Mesothelial cell of epicardium (in vitro differentiated cells): ENCODE measurements around the gene IKBKE. TPM values are rescaled to one million over a fixed set of nuclear protein-coding genes. Genes with fewer than 3 reads are reported as not detected.
A peak's percentile ranks its signal among the peaks of the same experiment; 100 is the strongest.

Experiments
- DNase-seq, 2 experiments: peaks; one replicate each; pipeline ENCODE4 v3.0.0; 2021; ENCODE audit warnings: low spot score in 2 of 2; ENCODE audit not compliant: unreplicated experiment in 2 of 2
- H3K27ac Mint-ChIP-seq: 2 replicates; pipeline ENCODE4 v1.8.0; 2021; ENCODE audit warnings: mixed read lengths
- H3K27me3 Mint-ChIP-seq: 2 replicates; pipeline ENCODE4 v1.8.0; 2021; ENCODE audit warnings: low read depth, mixed read lengths
- H3K36me3 Mint-ChIP-seq: 2 replicates; pipeline ENCODE4 v1.8.0; 2021; ENCODE audit warnings: mixed read lengths
- H3K4me1 Mint-ChIP-seq: 2 replicates; pipeline ENCODE4 v1.8.0; 2021; ENCODE audit warnings: mixed read lengths
- H3K4me3 Mint-ChIP-seq: 2 replicates; pipeline ENCODE4 v1.8.0; 2021; ENCODE audit warnings: mild to moderate bottlenecking, moderate library complexity, mixed read lengths
- H3K9me3 Mint-ChIP-seq: 2 replicates; pipeline ENCODE4 v1.8.0; 2021; ENCODE audit warnings: mixed read lengths
- total RNA-seq: library from RNA; stranded (reverse); gene quantifications from 3 replicates; pipeline ENCODE4 v1.2.1, GENCODE V29; 2021
- TF ChIP-seq, protein P1 (sequence below): fragments of 200-600 bp; sonication (generic); IDR thresholded peaks from one replicate; pipeline ENCODE4 v1.5.0; 2021; ENCODE audit warnings: antibody characterized with exemption; ENCODE audit not compliant: unreplicated experiment

The IKBKE gene
- total RNA-seq, 1 donor from 2014 or later: 7.9 TPM

- no peaks in the 10 kb centered on the region for H3K9me3 Mint-ChIP-seq
- H3K4me3 Mint-ChIP-seq: peak overlapping the region; percentile 41
- H3K27me3 Mint-ChIP-seq: peaks cover 68% of the 10 kb centered on the region
- DNase-seq: no peak
- TF ChIP-seq, protein P1, sequence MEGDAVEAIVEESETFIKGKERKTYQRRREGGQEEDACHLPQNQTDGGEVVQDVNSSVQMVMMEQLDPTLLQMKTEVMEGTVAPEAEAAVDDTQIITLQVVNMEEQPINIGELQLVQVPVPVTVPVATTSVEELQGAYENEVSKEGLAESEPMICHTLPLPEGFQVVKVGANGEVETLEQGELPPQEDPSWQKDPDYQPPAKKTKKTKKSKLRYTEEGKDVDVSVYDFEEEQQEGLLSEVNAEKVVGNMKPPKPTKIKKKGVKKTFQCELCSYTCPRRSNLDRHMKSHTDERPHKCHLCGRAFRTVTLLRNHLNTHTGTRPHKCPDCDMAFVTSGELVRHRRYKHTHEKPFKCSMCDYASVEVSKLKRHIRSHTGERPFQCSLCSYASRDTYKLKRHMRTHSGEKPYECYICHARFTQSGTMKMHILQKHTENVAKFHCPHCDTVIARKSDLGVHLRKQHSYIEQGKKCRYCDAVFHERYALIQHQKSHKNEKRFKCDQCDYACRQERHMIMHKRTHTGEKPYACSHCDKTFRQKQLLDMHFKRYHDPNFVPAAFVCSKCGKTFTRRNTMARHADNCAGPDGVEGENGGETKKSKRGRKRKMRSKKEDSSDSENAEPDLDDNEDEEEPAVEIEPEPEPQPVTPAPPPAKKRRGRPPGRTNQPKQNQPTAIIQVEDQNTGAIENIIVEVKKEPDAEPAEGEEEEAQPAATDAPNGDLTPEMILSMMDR: no peak
- peaks cover 51% of the 10 kb centered on the region for H3K4me1 Mint-ChIP-seq
- H3K36me3 Mint-ChIP-seq: no peaks in the 10 kb centered on the region
- H3K27ac Mint-ChIP-seq: peak overlapping the region; percentile 19
Measured at GRCh38 chr1:206511362-206512057, 41.2 kb downstream of the IKBKE start.

DNA sequence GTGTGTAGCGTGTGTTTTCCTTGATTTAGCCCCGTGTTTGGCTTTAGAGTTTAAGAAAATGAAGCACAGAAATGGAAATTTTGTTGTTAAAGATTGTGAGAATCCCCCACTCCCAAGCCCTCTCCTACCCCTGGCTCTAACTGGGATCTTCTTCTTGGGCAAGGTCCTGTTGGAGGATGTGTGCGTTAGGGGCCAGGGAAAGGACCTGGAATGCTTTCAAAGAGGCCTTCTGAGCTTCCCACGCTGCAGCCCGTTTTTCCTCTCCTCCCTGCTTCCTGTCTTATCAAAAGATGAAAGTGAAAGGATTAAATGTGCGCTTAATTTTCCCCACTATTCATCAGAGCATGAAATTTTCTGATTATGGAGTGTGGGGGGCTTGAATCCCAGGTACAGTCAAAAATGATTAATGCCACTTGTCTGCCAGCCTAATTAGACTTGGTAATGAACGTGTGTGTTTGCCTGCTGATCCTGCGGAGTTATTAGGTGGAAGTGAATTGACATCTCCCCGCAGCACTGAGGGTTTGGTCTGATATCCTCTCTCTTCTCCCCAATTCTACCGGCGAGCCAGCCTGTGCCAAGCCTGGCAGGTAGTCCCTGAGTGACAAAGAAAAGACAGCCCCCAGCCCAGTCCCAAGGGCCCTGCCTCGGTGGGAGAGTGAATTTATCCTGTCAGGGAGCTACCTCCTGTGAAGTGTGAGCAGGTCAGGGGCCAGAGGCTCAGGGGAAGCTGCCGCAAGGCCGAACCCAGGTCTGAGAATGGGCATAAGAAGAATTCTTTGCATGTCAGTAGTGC, 42.0 kb downstream of the IKBKE start:
- peak overlapping the region; percentile 41 for H3K4me3 Mint-ChIP-seq
- peaks cover 61% of the 10 kb centered on the region for H3K27me3 Mint-ChIP-seq
- no peaks in the 10 kb centered on the region for H3K36me3 Mint-ChIP-seq
- no peaks in the 10 kb centered on the region for H3K9me3 Mint-ChIP-seq
- no peak for DNase-seq
- H3K4me1 Mint-ChIP-seq: peaks cover 51% of the 10 kb centered on the region
- H3K27ac Mint-ChIP-seq: peak overlapping the region; percentile 10
- TF ChIP-seq, protein P1: no peak

- H3K27ac Mint-ChIP-seq: no peak overlapping the region
- H3K9me3 Mint-ChIP-seq: no peaks in the 10 kb centered on the region
- no peak for DNase-seq
- TF ChIP-seq, protein P1: no peak
- H3K27me3 Mint-ChIP-seq: peaks cover 57% of the 10 kb centered on the region
- H3K36me3 Mint-ChIP-seq: no peaks in the 10 kb centered on the region
- H3K4me3 Mint-ChIP-seq: no peak overlapping the region
- peaks cover 51% of the 10 kb centered on the region for H3K4me1 Mint-ChIP-seq
Measured at GRCh38 chr1:206512851-206513180, 42.5 kb downstream of the IKBKE start.

DNA sequence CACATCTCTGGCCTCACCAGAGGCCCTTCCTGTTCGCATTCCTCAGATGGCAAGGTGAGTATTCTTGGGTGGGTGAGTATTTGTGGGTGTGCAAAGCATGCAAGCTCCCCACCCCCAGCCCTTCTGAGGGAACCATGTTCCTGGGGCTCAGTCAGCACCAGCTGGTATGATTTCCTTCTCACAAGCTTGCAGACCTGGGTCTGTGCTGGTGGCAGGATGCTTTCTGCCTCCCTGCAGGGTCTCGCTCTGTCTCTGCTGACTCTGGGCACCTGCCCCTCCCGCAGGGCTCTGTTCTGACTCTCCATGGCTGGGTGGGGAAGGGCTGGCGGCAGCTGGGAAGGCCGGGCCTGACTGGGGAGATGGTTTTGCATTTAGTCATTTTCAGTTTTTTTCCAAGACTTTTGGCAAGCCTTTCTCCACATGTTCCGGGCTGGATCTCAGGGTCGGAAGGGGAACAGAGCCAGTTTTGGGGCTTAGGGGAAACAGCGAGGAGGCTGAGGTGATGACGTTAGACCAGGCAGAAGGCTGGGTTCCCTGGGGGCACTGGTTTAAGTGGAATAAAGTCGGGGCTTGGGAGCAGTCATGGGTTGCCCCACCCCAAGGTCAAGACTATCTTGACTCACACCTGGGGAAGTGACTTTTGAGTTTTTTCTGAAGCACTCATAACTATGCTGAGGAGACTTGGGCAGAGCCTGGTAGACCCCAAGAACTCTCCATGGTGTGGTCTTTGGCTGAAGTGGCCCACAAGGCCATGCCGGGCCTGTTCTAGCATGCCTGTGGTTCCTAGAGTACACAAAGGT, 43.2 kb downstream of the IKBKE start:
- H3K4me3 Mint-ChIP-seq: no peak overlapping the region
- peak overlapping the region; percentile 66 for H3K27ac Mint-ChIP-seq
- peaks cover 50% of the 10 kb centered on the region for H3K27me3 Mint-ChIP-seq
- no peaks in the 10 kb centered on the region for H3K9me3 Mint-ChIP-seq
- no peaks in the 10 kb centered on the region for H3K36me3 Mint-ChIP-seq
- TF ChIP-seq, protein P1: no peak
- peaks cover 50% of the 10 kb centered on the region for H3K4me1 Mint-ChIP-seq
- no peak for DNase-seq

DNA sequence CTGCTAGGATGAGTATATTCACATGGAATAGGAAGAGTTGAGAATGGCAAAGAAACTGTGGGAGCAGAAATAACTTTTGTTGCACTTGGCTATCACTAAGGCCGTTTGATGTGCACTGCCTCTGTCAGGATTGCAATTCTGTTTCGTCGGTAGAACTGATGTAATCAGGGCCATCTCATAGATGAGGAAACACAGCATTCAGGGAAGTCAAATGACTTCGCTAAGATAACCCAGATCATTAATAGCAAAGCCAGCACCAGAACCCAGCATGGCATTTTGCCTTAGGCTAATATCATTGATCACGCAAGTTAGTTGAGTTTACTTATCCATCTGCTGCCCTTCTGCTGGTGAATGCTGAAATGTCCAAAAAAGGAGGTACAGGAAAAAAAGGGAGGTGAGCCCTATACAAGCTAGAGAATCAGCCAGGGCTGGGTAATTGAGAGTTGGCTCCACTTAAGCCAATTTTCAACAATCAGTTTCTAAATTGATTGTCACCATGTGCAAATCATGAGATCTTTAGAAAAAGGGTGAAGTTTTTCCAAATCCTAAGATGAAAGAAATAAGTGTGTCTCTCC, 44.6 kb downstream of the IKBKE start:
- H3K4me3 Mint-ChIP-seq: no peak overlapping the region
- peaks cover 36% of the 10 kb centered on the region for H3K27me3 Mint-ChIP-seq
- DNase-seq: no peak
- TF ChIP-seq, protein P1: no peak
- peaks cover 37% of the 10 kb centered on the region for H3K4me1 Mint-ChIP-seq
- H3K36me3 Mint-ChIP-seq: no peaks in the 10 kb centered on the region
- H3K9me3 Mint-ChIP-seq: no peaks in the 10 kb centered on the region
- H3K27ac Mint-ChIP-seq: no peak overlapping the region
